Prostate gland (tissue), 2 donors: Measurements from ENCODE around the gene GAREM2.

ENCODE experiments used
- CTCF ChIP-seq, 4 experiments: fragments of 200-600 bp in 2 of 4; fragments of 450-650 bp in 2 of 4; sonication (generic) in 2 of 4; IDR thresholded peaks; 1 replicate in 3 of 4; 2 replicates in 1 of 4; pipeline ENCODE4 v1.5.1; 2016 to 2019; ENCODE audit warnings: antibody characterized with exemption in 4 of 4, mild to moderate bottlenecking in 2 of 4, moderate library complexity in 2 of 4
- POLR2A ChIP-seq: fragments of 450-650 bp; IDR thresholded peaks from one replicate; pipeline ENCODE4 v1.6.1; 2016; ENCODE audit warnings: antibody characterized with exemption, mild to moderate bottlenecking

GRCh38 chr2:26224095-26224494, 51.2 kb downstream of the GAREM2 start:
- TF ChIP-seq CTCF (IDR thresholded peaks at IDR 0.05), result no peak
- TF ChIP-seq POLR2A, result no peak
